OCI-LY1 (cell line): ENCODE data around the gene SGMS2.
"Not testable (repeated sequence)": the region's sequence is repeated elsewhere in the genome, so short reads cannot be mapped to it uniquely, and the experiment has no call there.

Experiments
- H2AFZ ChIP-seq: fragments of 200-600 bp; sonication (generic), shearing (Covaris generic); 2 replicates; pipeline ENCODE4 v1.6.0; 2014; ENCODE audit warnings: antibody characterized with exemption, mild to moderate bottlenecking, low read length
- H3F3A ChIP-seq: fragments of 200-600 bp; sonication (generic), shearing (Covaris generic); 2 replicates; pipeline ENCODE4 v1.6.0; 2014; ENCODE audit warnings: mild to moderate bottlenecking, antibody characterized with exemption, low read length, moderate library complexity; ENCODE audit not compliant: insufficient read depth
- H3K27ac ChIP-seq: fragments of 200-600 bp; sonication (generic); 2 replicates; pipeline ENCODE4 v1.5.1; 2014; ENCODE audit warnings: low read length, mixed run types, mild to moderate bottlenecking, low read depth; ENCODE audit not compliant: poor library complexity, severe bottlenecking
- H3K27me3 ChIP-seq: fragments of 200-600 bp; sonication (generic); 2 replicates; pipeline ENCODE4 v1.6.0; 2014; ENCODE audit warnings: antibody characterized with exemption, mild to moderate bottlenecking, low read length, moderate library complexity; ENCODE audit not compliant: insufficient read depth
- H3K36me3 ChIP-seq: fragments of 200-600 bp; sonication (generic); 2 replicates; pipeline ENCODE4 v1.6.1; 2014; ENCODE audit warnings: mild to moderate bottlenecking, antibody characterized with exemption, low read length, moderate library complexity, mixed read lengths; ENCODE audit not compliant: insufficient read depth
- H3K4me1 ChIP-seq: fragments of 200-600 bp; sonication (generic); 2 replicates; pipeline ENCODE4 v1.5.1; 2014; ENCODE audit warnings: mild to moderate bottlenecking, low read length, moderate library complexity; ENCODE audit not compliant: insufficient read depth, severe bottlenecking
- H3K4me2 ChIP-seq: fragments of 200-600 bp; sonication (generic), shearing (Covaris generic); 2 replicates; pipeline ENCODE4 v1.6.1; 2014; ENCODE audit warnings: low read length
- H3K4me3 ChIP-seq: fragments of 200-600 bp; sonication (generic); 2 replicates; pipeline ENCODE4 v1.5.1; 2014; ENCODE audit warnings: low read length, low read depth, mild to moderate bottlenecking, mixed read lengths; ENCODE audit not compliant: poor library complexity, severe bottlenecking
- H3K79me2 ChIP-seq: fragments of 200-600 bp; shearing (Covaris generic); 2 replicates; pipeline ENCODE4 v1.6.1; 2016; ENCODE audit warnings: mixed run types, low read length, mixed read lengths; ENCODE audit not compliant: insufficient read depth
- H3K9ac ChIP-seq: fragments of 200-600 bp; sonication (generic), shearing (Covaris generic); 2 replicates; pipeline ENCODE4 v1.6.1; 2014; ENCODE audit warnings: mild to moderate bottlenecking, low read length, mixed read lengths
- H3K9me2 ChIP-seq: fragments of 200-600 bp; sonication (generic), shearing (Covaris generic); 2 replicates; pipeline ENCODE4 v1.6.1; 2014; ENCODE audit warnings: low read depth, mild to moderate bottlenecking, low read length, mixed read lengths
- H3K9me3 ChIP-seq: fragments of 200-600 bp; shearing (Covaris generic); 2 replicates; pipeline ENCODE4 v1.6.1; 2014; ENCODE audit warnings: low read length, mixed read lengths
- H4K20me1 ChIP-seq: fragments of 200-600 bp; sonication (generic), shearing (Covaris generic); 2 replicates; pipeline ENCODE4 v1.6.0; 2016; ENCODE audit warnings: mild to moderate bottlenecking, low read length; ENCODE audit not compliant: insufficient read depth
- EZH2 ChIP-seq: fragments of 200-600 bp; sonication (generic), shearing (Covaris generic); IDR thresholded peaks from 2 replicates; pipeline ENCODE4 v1.8.0; 2017; ENCODE audit warnings: borderline replicate concordance, mixed run types, mild to moderate bottlenecking, antibody characterized with exemption, low read length, moderate library complexity, mixed read lengths
- TF ChIP-seq, protein P1 (sequence below): fragments of 200-600 bp; sonication (generic), shearing (Covaris generic); IDR thresholded peaks from 2 replicates; pipeline ENCODE4 v1.5.1; 2017; ENCODE audit warnings: mild to moderate bottlenecking, antibody characterized with exemption, low read length, moderate library complexity, mixed read lengths

The SGMS2 gene

DNA sequence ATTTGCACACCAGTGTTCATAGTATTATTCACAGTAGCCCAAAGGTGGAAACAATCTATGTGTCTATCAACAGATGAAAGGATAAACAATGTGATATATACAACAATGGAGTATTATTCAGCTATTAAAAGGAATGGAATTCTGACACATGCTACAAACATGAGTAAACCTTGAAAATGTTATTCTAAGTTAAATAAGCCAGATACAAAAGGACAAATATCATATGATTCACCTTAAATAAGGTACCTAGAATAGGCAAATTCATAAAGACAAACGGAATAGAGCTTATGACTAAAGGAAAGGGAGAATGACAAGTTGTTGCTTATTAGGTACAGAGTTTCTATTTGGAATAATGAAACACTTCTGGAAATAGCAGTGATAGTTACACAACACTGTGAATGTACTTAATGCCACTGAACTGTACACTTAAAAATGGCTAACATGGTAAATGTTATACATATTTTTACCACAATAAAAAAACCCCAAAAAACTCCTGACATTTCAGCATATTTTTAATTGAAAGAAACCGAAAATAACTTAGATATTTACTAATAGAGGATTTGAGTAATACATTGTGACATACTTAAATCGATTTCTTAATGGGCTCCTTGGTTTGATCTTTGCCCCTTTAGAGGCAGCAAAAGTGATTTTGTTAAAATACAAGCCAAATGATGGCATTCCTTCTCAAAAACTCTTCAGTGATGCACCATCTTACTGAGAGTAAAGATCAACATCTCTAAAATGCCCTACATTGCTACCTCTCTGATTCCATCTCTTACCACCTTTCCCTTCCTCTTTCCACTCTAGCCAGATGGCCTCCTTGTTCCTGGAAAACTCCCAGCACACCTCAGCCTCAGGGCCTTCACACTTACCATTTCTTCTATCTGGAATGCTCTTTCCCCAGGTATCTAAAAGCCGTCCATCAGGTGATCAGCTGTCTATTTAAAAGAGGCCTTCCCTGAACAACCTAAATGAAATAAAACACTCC, 98.0 kb downstream of the SGMS2 start:
- Histone ChIP-seq H3K27ac (no peak overlapping the region), H3K9me3 (0 out of 2 replicates have a peak, but pooled peaks cover 4% of the 10 kb centered on the region), H3K4me2 (no peak overlapping the region), H2AFZ (no peak overlapping the region), H3K79me2 (no peaks in the 10 kb centered on the region), H3K36me3 (no peaks in the 10 kb centered on the region), H3F3A (no peaks in the 10 kb centered on the region), H3K27me3 (no peaks in the 10 kb centered on the region; the same call in 1 of the 2 replicates), H3K9me2 (no peaks in the 10 kb centered on the region), H4K20me1 (no peaks in the 10 kb centered on the region), H3K4me3 (no peak overlapping the region), H3K4me1 (no peaks in the 10 kb centered on the region), H3K9ac (no peak overlapping the region)
- TF ChIP-seq, protein P1, sequence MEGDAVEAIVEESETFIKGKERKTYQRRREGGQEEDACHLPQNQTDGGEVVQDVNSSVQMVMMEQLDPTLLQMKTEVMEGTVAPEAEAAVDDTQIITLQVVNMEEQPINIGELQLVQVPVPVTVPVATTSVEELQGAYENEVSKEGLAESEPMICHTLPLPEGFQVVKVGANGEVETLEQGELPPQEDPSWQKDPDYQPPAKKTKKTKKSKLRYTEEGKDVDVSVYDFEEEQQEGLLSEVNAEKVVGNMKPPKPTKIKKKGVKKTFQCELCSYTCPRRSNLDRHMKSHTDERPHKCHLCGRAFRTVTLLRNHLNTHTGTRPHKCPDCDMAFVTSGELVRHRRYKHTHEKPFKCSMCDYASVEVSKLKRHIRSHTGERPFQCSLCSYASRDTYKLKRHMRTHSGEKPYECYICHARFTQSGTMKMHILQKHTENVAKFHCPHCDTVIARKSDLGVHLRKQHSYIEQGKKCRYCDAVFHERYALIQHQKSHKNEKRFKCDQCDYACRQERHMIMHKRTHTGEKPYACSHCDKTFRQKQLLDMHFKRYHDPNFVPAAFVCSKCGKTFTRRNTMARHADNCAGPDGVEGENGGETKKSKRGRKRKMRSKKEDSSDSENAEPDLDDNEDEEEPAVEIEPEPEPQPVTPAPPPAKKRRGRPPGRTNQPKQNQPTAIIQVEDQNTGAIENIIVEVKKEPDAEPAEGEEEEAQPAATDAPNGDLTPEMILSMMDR: no peak
- TF ChIP-seq EZH2: no peak

DNA sequence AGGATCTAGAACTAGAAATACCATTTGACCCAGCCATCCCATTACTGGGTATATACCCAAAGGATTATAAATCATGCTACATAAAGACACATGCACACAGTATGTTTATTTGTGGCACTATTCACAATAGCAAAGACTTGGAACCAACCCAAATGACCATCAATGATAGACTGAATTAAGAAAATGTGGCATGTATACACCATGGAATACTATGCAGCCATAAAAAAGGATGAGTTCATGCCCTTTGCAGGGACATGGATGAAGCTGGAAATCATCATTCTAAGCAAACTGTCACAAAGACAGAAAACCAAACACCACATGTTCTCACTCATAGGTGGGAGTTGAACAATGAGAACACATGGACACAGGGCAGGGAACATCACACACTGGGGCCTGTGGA, 101.0 kb downstream of the SGMS2 start:
- not testable (repeated sequence) for H3K9me2 ChIP-seq, H3K4me1 ChIP-seq, H3K36me3 ChIP-seq, H3K4me3 ChIP-seq, H3K27ac ChIP-seq, H3K79me2 ChIP-seq, H3K9ac ChIP-seq, H2AFZ ChIP-seq, H3K4me2 ChIP-seq, H3K27me3 ChIP-seq, H4K20me1 ChIP-seq, H3K9me3 ChIP-seq, H3F3A ChIP-seq

DNA sequence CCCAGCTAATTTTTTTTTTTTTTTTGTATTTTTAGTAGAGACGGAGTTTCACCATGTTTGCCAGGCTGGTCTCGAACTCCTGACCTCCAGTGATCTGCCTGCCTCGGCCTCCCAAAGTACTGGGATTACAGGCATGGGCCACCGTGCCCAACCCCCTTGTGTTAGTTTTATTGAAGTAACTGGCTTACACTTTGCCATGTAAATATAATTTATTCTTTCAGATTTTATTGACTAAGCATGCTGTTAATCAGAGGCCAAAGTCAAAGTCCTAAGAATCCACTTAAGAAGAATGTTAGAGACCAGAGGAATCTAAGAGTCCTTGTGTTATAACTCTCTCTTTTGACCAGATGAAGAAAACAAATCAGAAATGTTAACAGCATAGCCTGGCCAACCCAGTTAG, 102.1 kb downstream of the SGMS2 start:
- not testable (repeated sequence) for H3K9me2 ChIP-seq, H3F3A ChIP-seq, H2AFZ ChIP-seq, H3K4me3 ChIP-seq, H3K9me3 ChIP-seq, H3K27ac ChIP-seq, H3K9ac ChIP-seq, H4K20me1 ChIP-seq, H3K36me3 ChIP-seq, H3K27me3 ChIP-seq, H3K4me1 ChIP-seq, H3K4me2 ChIP-seq, H3K79me2 ChIP-seq

DNA sequence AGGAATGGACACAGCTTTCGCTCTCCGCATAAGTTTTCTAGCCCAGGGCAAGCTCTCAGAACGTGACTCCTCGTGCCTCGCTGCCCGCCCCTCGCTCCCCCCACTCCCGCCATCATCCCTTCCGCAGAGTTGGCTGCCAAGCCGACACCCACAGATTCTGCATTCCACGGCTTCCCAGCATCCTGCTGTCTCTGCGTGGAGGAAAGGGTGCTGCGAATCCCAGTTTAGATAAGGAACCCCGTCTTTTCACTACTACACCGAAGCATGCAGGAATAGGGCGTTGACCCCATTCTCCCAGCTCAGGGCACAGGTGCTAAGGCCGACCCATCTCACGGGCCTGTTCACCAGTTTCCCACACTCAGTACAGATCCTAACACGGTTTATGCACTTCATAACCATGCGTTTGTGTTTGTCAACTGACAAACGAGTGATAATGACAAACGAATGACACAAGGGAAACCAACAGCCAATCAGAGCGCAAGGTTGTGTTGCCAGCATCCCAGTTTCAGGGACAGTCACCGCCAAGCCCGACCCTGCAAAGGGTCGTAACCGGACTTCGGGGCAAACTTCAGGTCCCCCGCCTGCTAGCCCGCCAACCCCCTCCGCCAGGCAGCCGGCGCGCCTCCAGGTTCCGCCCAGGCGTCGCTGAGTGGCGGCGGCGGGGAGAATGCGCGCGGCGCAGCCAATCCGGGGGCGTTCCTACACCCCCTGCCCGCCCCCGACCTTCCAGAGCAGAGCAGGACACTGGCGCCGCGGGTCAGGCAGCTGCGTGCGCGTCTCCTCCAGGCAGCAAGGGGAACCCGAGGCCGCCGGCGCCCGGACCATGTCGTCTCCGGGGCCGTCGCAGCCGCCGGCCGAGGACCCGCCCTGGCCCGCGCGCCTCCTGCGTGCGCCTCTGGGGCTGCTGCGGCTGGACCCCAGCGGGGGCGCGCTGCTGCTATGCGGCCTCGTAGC, 106.4 kb downstream of the SGMS2 start, which contains the start of gene CYP2U1:
CYP2U1 (plus strand) TSS at position 729 of the 954 bp plus-strand sequence; CDS start at position 824, 95 bp downstream.
- peaks cover 2% of the 10 kb centered on the region; the same call in 1 of the 2 replicates for H3K36me3 ChIP-seq
- H3K27me3 ChIP-seq: no peaks in the 10 kb centered on the region
- H3K4me1 ChIP-seq: peaks cover 27% of the 10 kb centered on the region
- no peaks in the 10 kb centered on the region for H4K20me1 ChIP-seq
- peak within 1 kb of the TSS; percentile 12 for H3K27ac ChIP-seq
- H3F3A ChIP-seq: no peaks in the 10 kb centered on the region
- H3K4me2 ChIP-seq: peak within 1 kb of the TSS; percentile 75
- H3K4me3 ChIP-seq: peak within 1 kb of the TSS; percentile 73
- TF ChIP-seq, protein P1: no peak
- TF ChIP-seq EZH2: no peak
- H2AFZ ChIP-seq: peak within 1 kb of the TSS; percentile 9; the same call in 1 of the 2 replicates
- H3K9me2 ChIP-seq: no peaks in the 10 kb centered on the region
- H3K9me3 ChIP-seq: no peaks in the 10 kb centered on the region
- H3K9ac ChIP-seq: peak within 1 kb of the TSS; percentile 70
- H3K79me2 ChIP-seq: no peaks in the 10 kb centered on the region
